Activated CD4-positive, alpha-beta T cell treated with anti-CD3 and anti-CD28 coated beads, Interleukin-2, amount 50 U/mL, for 4 hours (primary cell): ENCODE results near the gene ZNF266.
A peak's percentile ranks its signal among the peaks of the same experiment; 100 is the strongest.

ENCODE experiments used
- DNase-seq, 2 experiments: peaks; one replicate each; pipeline ENCODE4 v3.0.0-alpha.2; 2020

Gene ZNF266

DNA sequence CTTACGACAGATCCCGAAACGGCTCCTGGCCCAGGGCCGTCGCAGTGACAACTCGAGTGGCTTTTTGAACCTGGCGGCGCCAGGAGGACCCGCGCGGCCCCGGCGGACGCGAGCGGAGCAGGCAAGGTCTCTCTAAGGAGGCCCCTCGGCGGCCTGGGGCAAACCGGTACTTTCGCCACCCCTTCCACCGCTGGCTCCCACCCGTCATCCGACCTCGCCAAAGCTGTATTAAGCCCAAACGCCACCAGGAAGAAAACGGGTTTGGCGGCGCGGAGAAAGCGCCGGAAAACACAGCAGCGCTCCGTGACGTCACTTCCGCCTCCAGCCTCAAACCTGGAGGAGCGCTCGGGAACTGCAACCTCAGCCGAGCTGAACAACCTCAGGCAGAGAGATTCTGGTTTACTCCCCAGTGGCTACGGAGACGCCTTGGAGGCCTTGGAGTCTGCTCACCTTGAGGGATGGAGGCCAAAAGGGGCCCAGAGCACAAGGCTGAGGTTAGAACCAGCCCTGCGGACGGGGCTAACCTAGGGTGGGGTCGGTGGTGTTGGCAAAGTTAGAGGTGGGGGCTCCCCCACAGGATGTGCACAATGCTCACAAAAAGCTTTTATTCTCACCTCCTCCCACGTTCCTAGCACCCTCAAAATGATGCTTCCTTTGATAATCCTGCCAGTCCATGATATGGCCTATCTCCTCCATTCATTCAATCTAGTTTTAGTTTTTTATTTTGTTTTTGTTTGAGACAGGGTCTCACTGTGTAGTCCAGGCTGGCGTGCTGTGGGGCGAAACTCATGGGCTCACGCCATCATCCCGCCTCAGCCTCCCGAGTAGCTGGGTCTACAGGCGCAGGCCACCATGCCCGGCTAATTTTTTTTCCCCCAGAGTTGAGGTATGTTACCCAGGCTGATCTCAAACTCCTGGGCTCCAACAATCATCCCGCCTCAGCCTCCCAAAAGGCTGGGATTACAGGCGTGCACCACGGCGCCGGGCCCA is at the start of gene ZNF266:
TSS of gene ZNF266 (minus strand) at position 295 of the 990 bp plus-strand sequence. CDS start 15,484 bp downstream, outside the sequence.
- DNase-seq, result peak; percentile 89 to 91

DNA sequence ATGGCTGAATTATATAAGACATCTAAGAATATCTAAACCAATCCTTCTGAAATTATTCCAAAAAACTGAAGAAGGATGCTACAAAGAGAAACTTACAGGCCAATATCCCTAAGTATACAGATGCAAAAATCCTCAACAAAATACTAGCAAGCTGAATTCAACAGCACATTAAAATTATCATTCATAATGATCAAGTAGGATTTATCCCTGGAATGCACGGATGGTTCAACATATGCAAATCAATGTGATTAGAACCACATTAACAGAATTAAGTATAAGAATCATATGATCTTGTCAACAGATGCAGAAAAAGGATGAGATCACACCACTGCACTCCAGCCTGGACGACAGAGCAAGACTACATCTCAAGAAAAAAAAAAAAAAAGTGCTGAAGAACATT is 49.8 kb upstream of the ZNF266 start:
- no peak for DNase-seq

- no peak for DNase-seq
Measured at GRCh38 chr19:9474975-9475374, 39.6 kb upstream of the ZNF266 start.

DNA sequence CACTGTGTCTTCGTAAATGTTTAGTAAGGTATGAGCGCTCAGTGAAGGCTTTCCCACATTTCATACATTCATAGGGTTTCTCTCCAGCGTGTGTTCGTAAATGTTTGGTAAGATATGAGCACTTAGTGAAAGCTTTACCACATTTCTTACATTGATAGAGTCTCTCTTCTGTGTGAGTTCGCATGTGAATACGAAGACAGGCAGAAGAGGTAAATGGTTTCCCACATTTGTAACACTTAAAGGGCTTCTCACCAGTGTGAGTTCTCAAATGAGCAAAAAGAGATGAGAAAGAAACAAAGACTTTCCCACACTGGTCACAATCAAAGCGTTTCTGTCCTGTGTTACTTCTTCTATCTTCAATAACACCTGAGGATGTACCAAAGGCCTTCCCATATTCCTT is 31.8 kb upstream of the ZNF266 start:
- DNase-seq, result no peak

DNA sequence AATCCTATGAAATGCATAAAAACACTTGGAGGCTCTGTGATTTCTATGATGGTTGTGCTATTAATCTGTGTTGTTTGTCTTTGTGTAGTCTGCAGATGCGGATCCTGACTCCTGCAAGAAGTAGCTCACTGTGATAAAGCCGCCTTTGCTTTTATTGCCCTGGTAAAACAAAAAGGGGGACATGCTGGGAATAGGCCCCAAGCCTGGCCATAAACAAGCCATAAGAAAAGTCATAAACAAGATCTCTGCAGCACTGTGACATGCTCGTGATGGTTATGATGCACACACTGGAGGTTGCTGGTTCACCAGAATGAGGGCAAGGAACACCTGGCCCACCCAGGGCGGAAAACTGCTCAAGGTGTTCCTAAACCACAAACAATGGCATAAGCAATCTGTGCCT is 26.6 kb upstream of the ZNF266 start:
- DNase-seq, result no peak

DNA sequence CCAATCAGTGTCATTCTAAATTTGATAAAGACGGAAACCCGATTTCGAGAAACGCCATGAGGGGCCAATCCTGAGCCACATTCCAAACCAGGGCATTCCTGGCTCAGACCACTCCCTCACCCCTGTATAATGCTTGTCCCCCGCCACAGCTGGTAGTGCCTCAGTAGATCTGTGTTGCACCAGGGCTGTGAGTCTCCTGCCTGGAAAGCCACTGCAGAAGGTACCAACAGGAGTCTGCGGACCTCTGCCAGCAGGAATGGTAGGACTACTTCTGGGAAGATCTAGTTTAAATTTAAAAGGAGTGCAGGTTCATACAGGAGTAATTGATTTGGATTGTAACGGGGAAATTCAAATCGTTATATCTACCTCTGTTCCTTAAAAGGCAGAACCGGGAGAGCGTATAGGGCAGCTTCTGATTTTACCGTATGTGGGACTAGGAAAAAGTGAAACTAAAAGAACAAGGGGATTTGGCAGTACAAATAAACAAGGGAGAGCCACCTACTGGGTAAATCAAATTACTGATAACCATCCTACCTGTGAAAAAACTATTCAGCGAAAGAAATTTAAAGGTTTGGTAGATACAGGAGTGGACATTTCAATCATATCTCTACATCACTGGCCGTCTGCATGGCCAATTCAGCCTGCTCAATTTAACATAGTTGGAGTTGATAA is 20.8 kb upstream of the ZNF266 start:
- no peak for DNase-seq

DNA sequence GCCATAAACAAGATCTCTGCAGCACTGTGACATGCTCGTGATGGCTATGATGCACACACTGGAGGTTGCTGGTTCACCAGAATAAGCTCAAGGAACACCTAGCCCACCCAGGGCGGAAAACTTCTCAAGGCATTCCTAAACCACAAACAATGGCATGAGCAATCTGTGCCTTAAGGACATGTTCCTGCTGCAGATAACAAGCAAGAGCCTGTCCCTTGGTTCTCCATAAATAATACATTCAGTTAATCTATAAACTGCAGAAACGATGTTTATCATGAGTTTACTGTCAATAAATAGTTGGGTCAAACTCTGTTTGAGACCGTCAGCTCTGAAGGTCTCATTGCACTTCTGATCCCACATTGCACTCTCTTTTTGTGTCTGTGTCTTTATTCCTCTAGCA is 18.6 kb upstream of the ZNF266 start:
- DNase-seq, result no peak

GRCh38 chr19:9445037-9445436 is 9.7 kb upstream of the ZNF266 start:
- no peak for DNase-seq

GRCh38 chr19:9436358-9436757 is 985 bp upstream of the ZNF266 start:
- DNase-seq, result no peak

DNA sequence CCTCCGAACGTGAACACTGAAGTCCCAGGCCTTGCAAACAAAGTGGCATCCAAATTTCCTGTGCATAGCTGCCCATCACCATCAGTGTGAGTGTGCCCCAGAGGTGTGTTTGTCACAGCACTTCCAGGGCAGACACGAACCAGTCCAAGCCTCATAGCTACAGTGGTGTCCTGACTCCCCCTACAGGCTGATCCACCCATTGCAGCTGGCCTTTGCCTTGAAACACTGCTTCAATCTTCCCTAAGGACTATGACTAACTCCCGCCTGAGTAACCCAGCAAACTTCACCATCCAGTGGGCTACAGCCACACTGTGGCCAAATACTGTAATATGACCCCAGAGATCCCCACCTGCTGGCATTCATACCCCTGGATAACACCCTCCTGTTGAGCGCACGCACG is 3.9 kb downstream of the ZNF266 start:
- peak; percentile 24 to 29 for DNase-seq

DNA sequence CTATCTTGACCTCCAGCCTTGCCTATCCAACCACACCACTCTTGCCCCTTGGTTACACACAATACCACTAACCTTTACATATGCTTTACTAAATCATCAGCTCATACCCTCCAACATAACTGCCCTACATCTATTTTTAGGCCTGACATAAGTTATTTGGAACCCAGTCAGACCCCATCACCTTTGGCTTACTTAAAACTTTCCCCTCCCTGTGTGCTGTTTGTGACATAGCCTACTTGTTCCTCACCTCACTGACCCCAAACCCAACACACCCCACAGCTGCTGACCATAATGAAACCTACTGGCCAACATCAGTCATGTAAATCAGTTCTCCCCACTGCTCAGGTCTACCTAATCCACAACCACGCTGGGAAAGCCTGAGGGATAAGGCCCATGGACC is 4.9 kb downstream of the ZNF266 start:
- no peak for DNase-seq

DNA sequence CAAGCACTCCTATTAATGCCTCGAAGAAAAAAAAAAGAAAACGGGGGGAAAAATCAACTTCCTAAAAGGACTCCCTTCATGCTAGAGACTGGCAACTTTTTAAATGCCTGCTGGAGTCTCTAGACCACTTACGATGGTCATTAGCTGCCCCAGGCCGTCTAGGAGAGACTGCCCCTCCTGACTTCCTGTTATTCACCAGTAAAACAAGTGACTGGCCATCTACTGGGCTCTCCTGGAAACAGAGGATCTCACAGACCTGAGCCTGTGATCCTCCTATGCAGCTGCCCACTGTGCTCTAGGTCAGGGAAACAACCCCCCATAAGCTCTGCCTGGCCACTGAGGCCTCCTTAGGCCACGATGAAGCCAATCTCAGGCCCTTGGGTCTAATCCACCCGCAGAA is 7.4 kb downstream of the ZNF266 start:
- no peak for DNase-seq

DNA sequence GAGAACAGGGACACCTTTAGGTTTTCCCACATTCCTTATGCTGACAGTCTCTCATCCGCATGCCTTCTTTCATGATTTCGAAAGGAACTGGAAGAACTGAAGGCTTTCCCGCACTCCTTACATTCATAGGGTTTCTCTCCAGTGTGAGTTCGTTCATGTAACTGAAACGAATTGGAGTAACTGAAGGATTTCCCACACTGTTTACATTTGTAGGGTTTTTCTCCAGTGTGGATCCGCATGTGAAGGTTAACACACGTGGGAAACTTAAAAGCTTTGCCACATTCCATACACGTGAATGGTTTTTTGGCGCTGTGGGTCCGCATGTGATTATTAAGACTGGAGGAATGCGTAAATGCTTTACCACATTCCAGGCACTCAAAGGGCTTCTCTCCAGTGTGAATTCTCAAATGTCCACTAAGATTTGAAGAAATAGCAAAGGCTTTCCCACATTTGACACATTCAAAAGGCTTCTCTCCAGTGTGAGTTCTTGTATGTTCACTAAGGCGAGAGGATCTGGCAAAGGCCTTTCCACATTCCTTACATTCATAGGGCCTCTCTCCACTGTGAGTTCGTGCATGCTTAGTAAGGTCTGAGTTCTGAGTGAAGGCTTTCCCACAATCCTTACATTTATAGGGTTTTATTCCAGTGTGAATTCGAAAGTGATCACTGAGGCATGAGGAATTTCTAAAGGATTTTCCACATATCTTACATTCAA is 22.0 kb downstream of the ZNF266 start:
- no peak for DNase-seq

DNA sequence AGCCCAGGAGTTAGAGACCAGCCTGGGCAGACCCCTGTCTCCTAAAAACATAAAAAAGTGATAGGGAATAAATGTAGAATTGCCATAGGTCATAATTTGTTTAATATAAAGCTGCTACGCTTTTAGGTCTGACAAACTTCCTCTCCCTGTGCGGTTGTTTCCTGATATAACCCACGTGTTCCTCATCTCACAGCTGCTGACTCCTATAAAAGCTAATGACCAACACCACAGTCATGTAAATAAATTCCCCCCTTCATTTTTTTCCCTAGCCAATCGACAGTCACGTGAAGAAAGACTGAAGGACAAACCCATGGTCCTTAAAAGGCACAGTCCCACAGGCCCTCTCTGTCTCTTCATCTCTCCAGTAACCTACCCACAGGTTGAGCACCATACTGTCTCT is 27.5 kb downstream of the ZNF266 start:
- no peak for DNase-seq

- DNase-seq, result peak; percentile 26 to 33
Measured at GRCh38 chr19:9406798-9407352, 28.5 kb downstream of the ZNF266 start.

DNA sequence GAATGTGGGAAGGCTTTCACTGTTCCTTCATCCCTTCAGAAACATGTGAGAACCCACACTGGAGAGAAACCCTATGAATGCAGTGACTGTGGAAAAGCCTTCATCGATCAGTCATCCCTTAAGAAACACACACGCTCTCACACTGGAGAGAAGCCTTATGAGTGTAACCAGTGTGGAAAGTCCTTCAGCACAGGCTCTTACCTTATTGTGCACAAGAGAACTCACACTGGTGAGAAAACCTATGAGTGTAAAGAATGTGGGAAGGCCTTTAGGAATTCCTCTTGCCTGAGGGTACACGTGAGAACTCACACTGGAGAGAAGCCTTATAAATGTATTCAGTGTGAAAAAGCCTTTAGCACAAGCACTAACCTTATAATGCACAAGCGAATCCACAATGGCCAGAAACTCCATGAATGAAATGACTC is 54.0 kb downstream of the ZNF266 start:
- no peak for DNase-seq

- DNase-seq, result no peak
Measured at GRCh38 chr19:9370738-9371619, 64.4 kb downstream of the ZNF266 start.

GRCh38 chr19:9362905-9363304 is 72.5 kb downstream of the ZNF266 start, which contains the start of gene ZNF177:
Gene ZNF177, plus strand, starts transcription at chr19:9363013. Its CDS starts 15,299 bp downstream, at chr19:9378312.
- no peak for DNase-seq
